GM12878 (cell line): ENCODE data around the gene VEGFA. TPM values are rescaled to one million over a fixed set of nuclear protein-coding genes. Genes with fewer than 3 reads are reported as not detected.

ENCODE experiments used
- BCL11A ChIP-seq: IDR thresholded peaks from 2 replicates; pipeline ENCODE4 v1.6.1; 2011; ENCODE audit warnings: low read depth, low read length
- EP300 ChIP-seq, 2 experiments: fragments of 150-350 bp in 1 of 2; IDR thresholded peaks; 2 replicates each; pipeline ENCODE4 v1.6.1; 2011 to 2012; ENCODE audit warnings: low read depth in 2 of 2, low read length in 2 of 2, borderline replicate concordance in 1 of 2, improper control_type of control experiment in 1 of 2, inconsistent platforms in 1 of 2; ENCODE audit not compliant: control insufficient read depth in 1 of 2
- EZH2 ChIP-seq: IDR thresholded peaks from 2 replicates; pipeline ENCODE4 v1.6.1; 2012; ENCODE audit warnings: low read depth, mild to moderate bottlenecking, control low read depth, inconsistent platforms, low read length, borderline replicate concordance; ENCODE audit not compliant: control insufficient read depth
- MEF2A ChIP-seq: IDR thresholded peaks from 2 replicates; pipeline ENCODE4 v1.6.1; 2011; ENCODE audit warnings: low read depth, mild to moderate bottlenecking, low read length, moderate library complexity; ENCODE audit not compliant: insufficient read depth
- POLR2AphosphoS2 ChIP-seq: IDR thresholded peaks from 2 replicates; pipeline ENCODE4 v1.6.1; 2011; ENCODE audit warnings: low read depth, mild to moderate bottlenecking, low read length, improper control_type of control experiment, moderate library complexity
- RFX5 ChIP-seq: IDR thresholded peaks from 2 replicates; pipeline ENCODE4 v1.6.1; 2011; ENCODE audit warnings: low read depth, low read length, improper control_type of control experiment
- SREBF1 ChIP-seq: IDR thresholded peaks from 2 replicates; pipeline ENCODE4 v1.6.1; 2012; ENCODE audit warnings: mild to moderate bottlenecking, low read length
- SUPT20H ChIP-seq: IDR thresholded peaks from 2 replicates; pipeline ENCODE4 v1.6.1; 2011; ENCODE audit warnings: low read depth, mild to moderate bottlenecking, low read length, moderate library complexity, borderline replicate concordance; ENCODE audit not compliant: control insufficient read depth
- ZNF384 ChIP-seq: IDR thresholded peaks from 2 replicates; pipeline ENCODE4 v1.6.1; 2012; ENCODE audit warnings: low read depth, mild to moderate bottlenecking, low read length, improper control_type of control experiment, borderline replicate concordance
- polyA plus RNA-seq, 11 experiments: library from polyadenylated mRNA; depleted of rRNA in 4 of 11; unstranded in 6 of 11; stranded (reverse) in 5 of 11; fragments of >200 nt; fragmentation: Nextera tagmentation in 4 of 11; fragmentation: Illumina TruSeq in 1 of 11; extraction: Ambion mirVana in 4 of 11; extraction: Trizol in 1 of 11; gene quantifications; 1 replicate in 1 of 11; 2 replicates in 10 of 11; pipeline versions ENCODE4 v1.2.1 to v1.2.3, GENCODE V29; 2011 to 2016; ENCODE audit warnings: inconsistent platforms in 2 of 11, missing spikeins in 2 of 11, low read depth in 1 of 11
- total RNA-seq, 4 experiments: library from RNA; depleted of rRNA in 3 of 4; stranded (reverse); fragments of >200 nt in 3 of 4; fragmentation: Illumina TruSeq in 1 of 4; extraction: Trizol in 1 of 4; gene quantifications; 2 replicates each; pipeline versions ENCODE4 v1.2.1 to v1.2.3, GENCODE V29; 2013 to 2021
- TF ChIP-seq, protein P1 (sequence below): fragments of 450-650 bp; IDR thresholded peaks from 2 replicates; pipeline ENCODE4 v1.6.1; 2017; ENCODE audit warnings: mild to moderate bottlenecking

VEGFA gene
- total and polyA plus RNA-seq, 10 of the 15 experiments (the other 5 are each of a cell fraction or from before 2014, with no cell fraction given), result 0.96 to 140 (median 16.9) TPM

DNA sequence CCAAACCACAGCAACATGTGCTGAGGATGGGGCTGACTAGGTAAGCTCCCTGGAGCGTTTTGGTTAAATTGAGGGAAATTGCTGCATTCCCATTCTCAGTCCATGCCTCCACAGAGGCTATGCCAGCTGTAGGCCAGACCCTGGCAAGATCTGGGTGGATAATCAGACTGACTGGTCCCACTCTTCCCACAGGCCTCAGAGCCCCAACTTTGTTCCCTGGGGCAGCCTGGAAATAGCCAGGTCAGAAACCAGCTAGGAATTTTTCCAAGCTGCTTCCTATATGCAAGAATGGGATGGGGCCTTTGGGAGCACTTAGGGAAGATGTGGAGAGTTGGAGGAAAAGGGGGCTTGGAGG lies 1.5 kb upstream of the VEGFA start (continued):
- TF ChIP-seq, protein P1, sequence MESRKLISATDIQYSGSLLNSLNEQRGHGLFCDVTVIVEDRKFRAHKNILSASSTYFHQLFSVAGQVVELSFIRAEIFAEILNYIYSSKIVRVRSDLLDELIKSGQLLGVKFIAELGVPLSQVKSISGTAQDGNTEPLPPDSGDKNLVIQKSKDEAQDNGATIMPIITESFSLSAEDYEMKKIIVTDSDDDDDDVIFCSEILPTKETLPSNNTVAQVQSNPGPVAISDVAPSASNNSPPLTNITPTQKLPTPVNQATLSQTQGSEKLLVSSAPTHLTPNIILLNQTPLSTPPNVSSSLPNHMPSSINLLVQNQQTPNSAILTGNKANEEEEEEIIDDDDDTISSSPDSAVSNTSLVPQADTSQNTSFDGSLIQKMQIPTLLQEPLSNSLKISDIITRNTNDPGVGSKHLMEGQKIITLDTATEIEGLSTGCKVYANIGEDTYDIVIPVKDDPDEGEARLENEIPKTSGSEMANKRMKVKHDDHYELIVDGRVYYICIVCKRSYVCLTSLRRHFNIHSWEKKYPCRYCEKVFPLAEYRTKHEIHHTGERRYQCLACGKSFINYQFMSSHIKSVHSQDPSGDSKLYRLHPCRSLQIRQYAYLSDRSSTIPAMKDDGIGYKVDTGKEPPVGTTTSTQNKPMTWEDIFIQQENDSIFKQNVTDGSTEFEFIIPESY, result no peak
- no peak for TF ChIP-seq BCL11A
- TF ChIP-seq RFX5, result no peak
- TF ChIP-seq ZNF384, result no peak
- TF ChIP-seq MEF2A, result no peak
- TF ChIP-seq SREBF1, result no peak
- no peak for TF ChIP-seq POLR2AphosphoS2
- TF ChIP-seq EP300 (IDR thresholded peaks at IDR 0.05; ENCODE audit: borderline replicate concordance in 1 of 2, control insufficient read depth in 1 of 2, low read depth in 2 of 2, low read length in 2 of 2), result no peak
- no peak for TF ChIP-seq EZH2
- no peak for TF ChIP-seq SUPT20H
- TF ChIP-seq, all 136 proteins: peak for 0
